AG10803 (cell line): ENCODE results near the gene SLC26A1.

Source experiments
- DNase-seq: peaks from one replicate; pipeline ENCODE4 v3.0.0; 2010; ENCODE audit warnings: low read depth
- H3K4me3 ChIP-seq: 2 replicates; pipeline ENCODE4 v1.5.1; 2011; ENCODE audit warnings: mild to moderate bottlenecking, low read length, control low read depth
- TF ChIP-seq, protein P1 (sequence below): conservative IDR thresholded peaks from 2 replicates; pipeline ENCODE4 v1.5.1; 2011; ENCODE audit warnings: mild to moderate bottlenecking, low read length, control low read depth, inconsistent platforms

SLC26A1 gene

DNA sequence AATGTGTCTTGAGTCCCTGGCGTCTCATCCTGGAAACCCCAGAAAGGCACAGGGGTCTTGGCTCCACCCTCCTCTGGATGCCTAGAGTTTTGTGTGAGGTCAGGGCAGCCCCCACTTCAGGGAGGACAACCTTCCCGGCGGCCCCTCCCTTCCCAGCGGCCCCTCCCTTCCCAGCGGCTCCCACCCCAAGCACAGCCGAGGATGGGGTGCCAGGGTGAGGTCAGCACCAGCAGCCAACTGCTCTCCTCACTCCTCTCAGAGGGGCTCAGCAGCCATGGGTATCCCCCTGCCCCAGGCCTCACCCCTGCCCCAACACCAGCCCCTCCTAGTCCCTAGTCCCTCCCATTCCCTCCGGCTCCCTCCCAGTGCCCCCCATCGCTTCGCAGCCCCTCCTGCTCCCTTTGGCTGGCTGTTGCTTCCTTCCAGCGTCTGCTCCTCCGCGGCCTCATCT is 37.2 kb downstream of the SLC26A1 start:
- no peak overlapping the region for H3K4me3 ChIP-seq
- DNase-seq: no peak
- TF ChIP-seq, protein P1, sequence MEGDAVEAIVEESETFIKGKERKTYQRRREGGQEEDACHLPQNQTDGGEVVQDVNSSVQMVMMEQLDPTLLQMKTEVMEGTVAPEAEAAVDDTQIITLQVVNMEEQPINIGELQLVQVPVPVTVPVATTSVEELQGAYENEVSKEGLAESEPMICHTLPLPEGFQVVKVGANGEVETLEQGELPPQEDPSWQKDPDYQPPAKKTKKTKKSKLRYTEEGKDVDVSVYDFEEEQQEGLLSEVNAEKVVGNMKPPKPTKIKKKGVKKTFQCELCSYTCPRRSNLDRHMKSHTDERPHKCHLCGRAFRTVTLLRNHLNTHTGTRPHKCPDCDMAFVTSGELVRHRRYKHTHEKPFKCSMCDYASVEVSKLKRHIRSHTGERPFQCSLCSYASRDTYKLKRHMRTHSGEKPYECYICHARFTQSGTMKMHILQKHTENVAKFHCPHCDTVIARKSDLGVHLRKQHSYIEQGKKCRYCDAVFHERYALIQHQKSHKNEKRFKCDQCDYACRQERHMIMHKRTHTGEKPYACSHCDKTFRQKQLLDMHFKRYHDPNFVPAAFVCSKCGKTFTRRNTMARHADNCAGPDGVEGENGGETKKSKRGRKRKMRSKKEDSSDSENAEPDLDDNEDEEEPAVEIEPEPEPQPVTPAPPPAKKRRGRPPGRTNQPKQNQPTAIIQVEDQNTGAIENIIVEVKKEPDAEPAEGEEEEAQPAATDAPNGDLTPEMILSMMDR: no peak

DNA sequence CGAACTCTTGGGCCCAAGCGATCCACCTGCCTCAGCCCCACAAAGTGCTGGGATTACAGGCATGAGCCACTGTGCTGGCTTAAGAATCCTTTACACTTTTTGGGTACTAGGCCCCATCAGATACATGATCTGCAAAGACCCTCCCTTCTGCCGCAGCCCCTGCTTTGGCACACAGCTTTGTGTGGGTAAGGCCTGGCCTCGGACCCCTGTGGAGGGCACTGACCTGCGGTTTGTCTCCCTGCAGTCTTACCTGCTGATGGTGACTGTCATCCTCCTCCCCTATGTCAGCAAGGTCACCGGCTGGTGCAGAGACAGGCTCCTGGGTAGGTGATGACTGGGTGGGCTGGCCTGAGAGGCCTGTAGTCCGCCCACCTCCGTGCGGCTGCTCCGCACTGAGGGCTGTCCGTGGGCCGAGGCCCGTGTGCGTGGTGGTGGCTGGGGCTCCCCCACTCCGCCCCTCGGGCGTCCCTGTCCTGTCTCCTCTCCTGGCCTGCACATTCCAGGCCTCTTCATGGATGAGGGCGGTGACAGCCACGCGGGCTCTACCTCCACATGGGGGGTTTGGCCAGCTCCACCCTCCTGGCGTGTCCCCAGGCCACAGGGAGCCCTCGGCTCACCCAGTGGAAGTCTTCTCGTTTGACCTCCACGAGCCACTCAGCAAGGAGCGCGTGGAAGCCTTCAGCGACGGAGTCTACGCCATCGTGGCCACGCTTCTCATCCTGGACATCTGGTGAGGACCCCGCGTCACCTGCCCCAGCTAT is 37.9 kb downstream of the SLC26A1 start:
- H3K4me3 ChIP-seq: no peak overlapping the region
- TF ChIP-seq, protein P1: no peak
- DNase-seq: no peak

DNA sequence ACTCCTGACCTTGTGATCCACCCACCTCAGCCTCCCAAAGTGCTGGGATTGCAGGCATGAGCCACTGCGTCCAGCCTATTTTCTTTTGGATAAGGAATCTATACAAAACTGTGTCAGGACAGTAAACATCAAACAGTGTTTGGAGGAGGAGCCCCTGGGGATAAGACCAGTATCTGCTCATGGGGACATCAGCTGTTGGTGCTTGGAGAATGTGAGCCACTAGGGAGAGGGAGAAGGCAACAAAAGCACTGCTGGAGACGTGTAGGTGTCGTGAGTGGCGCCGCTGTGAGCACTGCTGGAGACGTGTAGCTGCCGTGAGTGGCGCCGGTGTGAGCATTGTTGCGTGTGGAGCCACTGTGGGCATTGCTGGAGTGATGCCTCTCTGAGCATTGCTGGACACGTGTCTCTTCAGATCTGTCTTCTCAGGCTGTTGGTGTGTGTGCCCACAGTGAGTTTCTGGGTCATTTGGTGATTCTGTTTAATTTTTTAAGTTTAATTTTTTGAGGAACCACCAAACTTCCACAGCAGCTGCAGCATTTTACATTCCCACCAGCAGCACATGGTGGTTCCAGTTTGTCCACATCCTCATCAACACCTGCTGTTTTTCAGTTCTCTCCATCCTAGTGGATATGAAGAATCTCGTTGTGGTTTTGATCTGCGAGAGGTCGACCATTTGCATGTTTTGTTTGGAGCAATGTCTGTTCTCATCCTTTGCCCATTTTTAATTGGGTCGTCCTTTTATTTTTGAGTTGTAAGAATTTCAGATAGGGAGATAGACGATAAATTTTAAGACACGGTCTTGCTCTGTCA is 38.8 kb downstream of the SLC26A1 start:
- H3K4me3 ChIP-seq: no peak overlapping the region
- DNase-seq: no peak
- TF ChIP-seq, protein P1: no peak

DNA sequence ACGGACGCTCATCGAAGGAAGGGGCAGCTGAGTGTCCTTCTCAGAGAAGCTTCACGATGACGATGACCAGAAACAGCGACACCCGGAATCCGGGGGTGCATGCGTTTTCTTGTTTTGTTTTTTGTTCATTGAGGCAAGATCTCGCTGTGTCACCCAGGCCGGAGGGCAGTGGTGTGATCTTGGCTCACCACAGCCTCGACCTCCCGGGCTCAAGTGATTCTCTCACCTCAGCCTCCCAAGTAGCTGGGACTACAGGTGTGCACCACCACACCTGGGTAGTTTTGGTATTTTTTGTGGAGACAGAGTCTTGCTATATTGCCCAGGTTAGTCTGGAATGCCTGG is 39.7 kb downstream of the SLC26A1 start:
- TF ChIP-seq, protein P1: no peak
- no peak for DNase-seq
- no peak overlapping the region for H3K4me3 ChIP-seq

DNA sequence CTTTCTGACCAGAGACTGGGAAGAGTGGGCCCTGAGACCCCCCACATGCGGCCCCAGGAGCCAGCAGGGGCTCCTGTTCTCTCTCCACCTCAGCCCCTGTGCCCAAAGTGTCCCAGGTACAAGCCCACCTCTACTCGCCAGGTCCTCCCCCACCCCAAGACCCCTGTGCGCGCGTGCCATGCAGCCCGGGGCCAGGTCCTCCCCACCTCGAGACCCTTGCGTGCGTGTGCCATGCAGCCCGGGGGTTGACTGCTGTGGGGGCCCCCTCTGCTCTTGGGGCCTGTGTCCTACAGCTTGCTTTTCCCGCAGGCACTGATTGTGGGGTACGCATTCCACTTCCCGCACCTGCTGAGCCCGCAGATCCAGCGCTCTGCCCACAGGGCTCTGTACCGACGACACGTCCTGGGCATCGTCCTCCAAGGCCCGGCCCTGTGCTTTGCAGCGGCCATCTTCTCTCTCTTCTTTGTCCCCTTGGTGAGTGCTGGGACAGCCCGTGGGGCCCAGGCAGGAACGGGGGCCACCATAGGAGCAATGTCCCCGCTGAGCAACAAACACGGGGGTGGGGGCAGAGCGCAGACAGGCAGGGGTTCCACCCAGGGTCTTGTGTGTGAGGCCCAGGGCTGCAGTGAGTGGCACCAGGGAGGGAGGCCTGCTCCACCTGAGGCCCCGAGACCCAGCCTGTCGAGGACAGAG is 40.2 kb downstream of the SLC26A1 start:
- no peak for DNase-seq
- no peak overlapping the region for H3K4me3 ChIP-seq
- TF ChIP-seq, protein P1: no peak

DNA sequence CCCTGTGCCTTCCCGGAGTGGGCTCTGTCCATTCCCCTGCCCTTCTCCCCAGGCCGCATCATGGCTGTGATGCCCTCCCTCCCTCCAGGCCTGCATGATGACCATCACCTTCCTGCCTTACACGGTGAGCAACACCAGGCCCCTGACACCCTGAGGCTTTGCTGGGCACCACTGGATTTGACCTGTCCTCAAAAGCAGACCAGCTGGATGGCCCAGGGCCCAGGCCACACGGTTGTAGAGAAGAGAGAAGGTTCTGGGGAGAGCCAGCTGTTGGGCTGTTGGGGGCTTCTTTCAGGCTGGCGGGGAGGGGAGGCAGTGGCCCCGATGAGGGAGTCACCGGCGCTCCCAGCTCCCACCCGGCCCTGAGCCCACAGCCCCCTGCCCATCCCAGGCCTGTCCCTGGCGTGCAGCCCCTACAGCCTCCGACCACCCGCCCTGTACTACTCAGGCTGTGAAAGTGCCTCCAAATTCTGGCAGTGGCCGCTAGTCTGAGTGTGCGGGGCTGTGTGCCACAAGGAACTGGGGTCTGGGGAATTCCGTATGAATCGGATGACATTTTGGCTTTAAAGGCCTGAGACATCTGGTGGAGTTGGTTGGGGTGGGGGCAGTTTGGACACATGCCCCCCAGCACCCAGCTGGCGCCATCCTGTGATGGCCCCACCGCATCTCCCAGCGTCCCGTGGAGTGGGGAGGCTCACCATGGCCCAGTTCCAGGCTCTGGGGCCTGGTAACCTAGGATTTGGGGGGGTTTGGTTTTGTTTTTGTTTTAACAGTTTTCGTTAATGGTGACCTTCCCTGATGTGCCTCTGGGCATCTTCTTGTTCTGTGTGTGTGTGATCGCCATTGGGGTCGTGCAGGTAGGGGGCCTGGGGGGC is 41.4 kb downstream of the SLC26A1 start:
- H3K4me3 ChIP-seq: no peak overlapping the region
- TF ChIP-seq, protein P1: no peak
- DNase-seq: no peak
